PFSK-1 (cell line): ENCODE results near the gene PCSK6.

Experiments
- SIN3A ChIP-seq: IDR thresholded peaks from 2 replicates; pipeline ENCODE4 v1.6.1; 2012; ENCODE audit warnings: mild to moderate bottlenecking, low read length, moderate library complexity, borderline replicate concordance; ENCODE audit not compliant: insufficient read depth
- TAF1 ChIP-seq: IDR thresholded peaks from 2 replicates; pipeline ENCODE4 v1.6.1; 2012; ENCODE audit warnings: low read length, control low read depth, borderline replicate concordance; ENCODE audit not compliant: insufficient read depth

DNA sequence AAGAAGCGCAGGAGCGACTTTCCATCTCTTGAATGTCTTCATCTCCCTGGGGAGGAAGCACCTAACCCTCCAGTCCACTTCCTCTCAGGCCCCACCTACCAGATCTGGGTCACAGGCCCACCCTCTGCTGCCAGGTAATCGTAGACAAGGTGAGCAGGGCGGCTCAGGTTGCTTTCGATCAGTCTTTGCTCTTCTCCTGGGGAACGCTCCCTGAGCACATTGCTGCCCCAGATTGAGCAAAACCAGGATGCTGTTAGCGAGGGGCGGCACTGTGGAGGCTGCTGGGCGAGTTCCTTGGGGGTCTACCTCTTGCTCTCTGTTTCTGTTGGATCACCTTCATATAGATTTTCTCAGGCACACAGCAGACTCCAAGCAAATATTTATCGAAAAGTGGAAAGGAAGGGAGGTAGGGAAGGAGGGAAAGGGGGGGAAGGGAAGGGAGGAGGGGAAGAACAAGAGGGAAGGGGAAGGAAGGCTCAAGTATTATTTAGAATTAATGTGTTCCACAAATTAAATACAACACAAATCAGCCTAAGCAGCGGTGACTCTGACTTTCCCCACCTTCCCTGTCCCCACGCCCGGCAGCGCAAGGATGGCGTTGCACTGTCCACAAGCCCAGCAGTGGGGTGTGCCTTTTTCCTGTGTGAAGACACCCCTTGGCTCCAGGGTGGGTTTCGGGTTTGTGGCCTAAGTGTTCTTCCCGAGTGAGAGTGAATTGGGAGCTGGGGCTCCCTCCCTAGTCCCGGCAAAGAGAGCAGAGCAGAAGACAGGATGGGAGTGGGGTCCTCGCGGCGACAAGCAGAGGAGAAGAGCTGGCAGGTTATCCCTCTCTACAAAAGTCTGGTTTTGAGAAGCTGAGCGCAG lies 6.1 kb upstream of the PCSK6 start:
- TF ChIP-seq TAF1 (no peak), SIN3A (no peak)
